Cardiac muscle cell (in vitro differentiated cells and primary cell): Measurements from ENCODE around the gene CAPRIN1. TPM values are rescaled to one million over a fixed set of nuclear protein-coding genes. Genes with fewer than 3 reads are reported as not detected.
"Not testable (repeated sequence)": the region's sequence is repeated elsewhere in the genome, so short reads cannot be mapped to it uniquely, and the experiment has no call there.

Experiments used
- DNase-seq, 2 donors: peaks; one replicate each; pipeline versions ENCODE4 v3.0.0 to v3.0.0-alpha.2; 2010 to 2017; ENCODE audit warnings: low read depth in 1 of 2, low spot score in 1 of 2
- H3K27ac ChIP-seq: fragments of 200-600 bp; sonication (generic); 2 replicates; pipeline ENCODE4 v1.5.1; 2016
- H3K27me3 ChIP-seq: fragments of 200-600 bp; sonication (generic); 2 replicates; pipeline ENCODE4 v1.6.0; 2016; ENCODE audit warnings: control low read depth
- H3K36me3 ChIP-seq: fragments of 200-600 bp; sonication (generic); 2 replicates; pipeline ENCODE4 v1.5.1; 2016; ENCODE audit warnings: control low read depth
- H3K4me1 ChIP-seq: fragments of 200-600 bp; sonication (generic); 2 replicates; pipeline ENCODE4 v1.8.1; 2017; ENCODE audit warnings: low read depth, mild to moderate bottlenecking, mixed run types
- H3K4me3 ChIP-seq: fragments of 200-600 bp; sonication (generic); 2 replicates; pipeline ENCODE4 v1.5.1; 2016; ENCODE audit warnings: mild to moderate bottlenecking
- H3K9me3 ChIP-seq: fragments of 200-600 bp; sonication (generic); 2 replicates; pipeline ENCODE4 v1.5.1; 2017; ENCODE audit warnings: low read depth, mild to moderate bottlenecking, control low read depth
- CTCF ChIP-seq: IDR thresholded peaks from 2 replicates; pipeline ENCODE4 v1.5.1; 2012; ENCODE audit warnings: low read depth, mild to moderate bottlenecking, low read length
- polyA plus RNA-seq: library from polyadenylated mRNA; unstranded; fragments of >200 nt; fragmentation: Nextera tagmentation; extraction: Ambion mirVana; gene quantifications from 2 replicates; pipeline ENCODE4 v1.2.1, GENCODE V29; 2016
- total RNA-seq: library from RNA; depleted of rRNA; stranded (reverse); fragments of >200 nt; gene quantifications from 2 replicates; pipeline ENCODE4 v1.2.3, GENCODE V29; 2016

The CAPRIN1 gene
- total and polyA plus RNA-seq, 2 experiments from 2014 or later = 120 to 249 TPM

DNA sequence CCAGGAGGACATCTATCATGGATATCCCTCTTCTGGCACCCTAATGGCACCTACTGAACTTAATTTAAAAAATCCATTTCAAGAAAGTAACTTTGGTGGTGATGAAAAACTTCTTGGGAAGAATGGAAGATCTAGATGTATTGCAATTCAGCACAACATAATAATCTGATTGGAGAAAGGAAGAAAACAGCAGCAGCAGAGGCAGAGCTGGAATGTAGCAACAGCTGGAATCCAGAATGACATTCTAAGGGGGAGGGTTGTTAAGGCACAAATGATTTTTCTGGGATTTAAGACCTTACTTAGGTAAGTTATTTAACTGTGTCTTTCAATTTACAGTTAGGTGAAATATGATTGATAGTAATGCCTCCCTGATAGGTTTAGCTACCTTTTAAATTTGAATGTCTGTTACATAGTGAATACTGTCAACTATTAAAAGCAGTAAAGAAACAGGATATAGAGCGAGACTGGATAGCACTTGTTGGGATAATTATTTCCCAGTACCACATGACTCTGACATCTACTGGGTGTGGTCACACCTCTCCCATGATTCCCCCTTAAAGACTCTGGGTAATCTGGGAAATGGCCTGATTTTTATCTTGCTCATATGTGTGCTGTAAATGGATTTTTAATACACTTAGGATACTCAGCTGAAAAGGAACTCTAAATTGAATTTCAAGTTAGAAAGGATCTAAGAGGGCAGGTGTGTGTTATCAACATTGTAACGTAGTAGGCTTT is 11.7 kb downstream of the CAPRIN1 start:
- H3K27ac ChIP-seq = peak overlapping the region; percentile 77
- no peaks in the 10 kb centered on the region for H3K27me3 ChIP-seq
- TF ChIP-seq CTCF = no peak
- peaks cover 4% of the 10 kb centered on the region for H3K36me3 ChIP-seq
- no peaks in the 10 kb centered on the region for H3K9me3 ChIP-seq
- H3K4me3 ChIP-seq = no peak overlapping the region
- DNase-seq = peak in 1 of 2 donors; percentile 38
- peaks cover 19% of the 10 kb centered on the region for H3K4me1 ChIP-seq

DNA sequence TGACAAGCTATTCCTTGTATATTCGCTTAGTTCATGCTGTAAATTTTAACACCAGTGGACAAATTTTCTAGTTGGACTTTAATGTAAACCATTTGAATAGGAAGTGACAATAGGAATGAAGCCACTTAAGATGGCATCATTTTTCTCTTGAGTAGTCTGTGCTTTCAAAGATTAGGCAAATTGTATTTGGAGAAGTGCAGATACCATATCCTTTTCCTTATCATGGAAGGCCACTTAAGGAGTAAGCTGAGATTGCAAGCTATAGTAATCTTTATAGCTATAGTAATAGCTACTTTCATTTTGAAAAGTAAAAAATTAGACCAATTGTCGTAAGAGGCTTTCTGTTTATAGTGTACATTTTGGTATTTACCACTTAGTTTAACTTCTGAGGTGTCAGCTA is 12.8 kb downstream of the CAPRIN1 start:
- no peak for DNase-seq
- no peak overlapping the region for H3K4me3 ChIP-seq
- H3K4me1 ChIP-seq = peaks cover 19% of the 10 kb centered on the region
- H3K36me3 ChIP-seq = peaks cover 4% of the 10 kb centered on the region
- no peaks in the 10 kb centered on the region for H3K27me3 ChIP-seq
- peak overlapping the region; percentile 77 for H3K27ac ChIP-seq
- no peaks in the 10 kb centered on the region for H3K9me3 ChIP-seq
- TF ChIP-seq CTCF = no peak

DNA sequence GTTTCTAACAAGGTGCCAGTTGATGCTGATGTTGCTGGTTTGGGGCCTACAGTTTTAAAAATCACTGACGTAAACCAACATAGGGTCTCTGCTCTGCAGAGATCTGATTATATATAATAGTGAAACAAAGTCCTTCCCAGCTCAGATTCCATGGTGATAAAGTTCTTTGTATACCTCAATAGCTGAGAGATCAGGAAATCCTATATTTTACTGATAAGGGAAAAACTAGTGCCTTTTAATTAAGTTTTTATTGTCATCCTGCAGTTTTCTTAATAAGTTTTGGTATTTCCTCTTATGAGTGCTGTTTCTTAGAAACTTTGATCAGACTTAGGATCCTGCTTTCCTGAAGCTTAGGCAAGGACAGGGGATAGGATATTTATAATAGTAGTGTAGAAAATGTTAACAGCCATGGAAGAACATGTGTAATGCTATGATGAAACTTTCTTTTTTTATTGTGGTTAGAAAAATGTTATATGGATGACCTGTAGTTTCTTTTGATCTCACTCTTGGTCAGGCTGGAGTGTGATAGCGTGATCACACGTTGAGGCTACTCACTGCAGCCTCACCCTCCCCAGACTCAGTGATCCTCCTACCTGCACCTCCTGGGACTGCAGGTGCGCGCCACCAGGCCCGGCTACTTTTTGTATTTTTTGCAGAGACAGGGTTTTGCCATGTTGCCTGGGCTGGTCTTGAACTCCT is 14.1 kb downstream of the CAPRIN1 start:
- no peak for TF ChIP-seq CTCF
- Histone ChIP-seq H3K36me3 (peaks cover 4% of the 10 kb centered on the region), H3K9me3 (no peaks in the 10 kb centered on the region), H3K4me3 (no peak overlapping the region), H3K4me1 (peaks cover 19% of the 10 kb centered on the region), H3K27me3 (no peaks in the 10 kb centered on the region), H3K27ac (peak overlapping the region; percentile 56)
- DNase-seq = no peak

DNA sequence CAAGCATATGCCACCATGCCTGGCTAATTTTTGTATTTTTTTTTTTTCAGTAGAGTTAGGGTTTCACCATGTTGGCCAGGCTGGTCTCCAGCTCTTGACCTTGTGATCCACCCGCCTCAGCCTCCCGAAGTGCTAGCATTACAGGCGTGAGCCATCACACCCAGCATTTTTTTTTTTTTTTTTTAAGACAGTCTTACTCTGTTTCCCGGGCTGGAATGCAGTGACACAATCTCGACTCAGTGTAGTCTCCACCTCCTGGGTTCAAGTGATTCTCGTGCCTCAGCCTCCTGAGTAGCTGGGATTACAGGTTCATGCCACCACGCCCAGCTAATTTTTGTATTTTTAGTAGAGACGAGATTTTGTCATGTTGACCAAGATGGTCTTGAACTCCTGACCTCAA is 15.2 kb downstream of the CAPRIN1 start:
- not testable (repeated sequence) for H3K9me3 ChIP-seq, DNase-seq, H3K27me3 ChIP-seq, H3K36me3 ChIP-seq, H3K4me3 ChIP-seq
- Histone ChIP-seq H3K27ac (peak overlapping the region; percentile 15), H3K4me1 (peaks cover 19% of the 10 kb centered on the region)

- no peak overlapping the region for H3K4me3 ChIP-seq
- DNase-seq = no peak
- H3K4me1 ChIP-seq = peaks cover 18% of the 10 kb centered on the region
- no peaks in the 10 kb centered on the region for H3K27me3 ChIP-seq
- peaks cover 10% of the 10 kb centered on the region for H3K36me3 ChIP-seq
- H3K9me3 ChIP-seq = no peaks in the 10 kb centered on the region
- H3K27ac ChIP-seq = peak overlapping the region; percentile 15
- TF ChIP-seq CTCF = no peak
These were observed 16.0 kb downstream of the CAPRIN1 start for GRCh38 chr11:34067383-34068065.
